Stimulated activated effector memory CD8-positive, alpha-beta T cell treated with anti-CD3 and anti-CD28 coated beads, Interleukin-12 subunit alpha, Interleukin-12 subunit beta, amount 100 ng/mL, for 72 hours (primary cell): Measurements from ENCODE around the gene CIB2.

Experiments used
- ATAC-seq: fragments of 150-1000 bp; cut with Tn5 transposase; 2 replicates; pipeline ENCODE4 v1.10.0; 2021
- DNase-seq, 2 donors: peaks; one replicate each; pipeline ENCODE4 v3.0.0; 2021 to 2022; ENCODE audit warnings: low spot score in 2 of 2
- H3K27ac Mint-ChIP-seq: one replicate; pipeline ENCODE4 v1.8.0; 2022; ENCODE audit warnings: mild to moderate bottlenecking, mixed read lengths
- H3K36me3 Mint-ChIP-seq: one replicate; pipeline ENCODE4 v1.8.0; 2022; ENCODE audit warnings: mild to moderate bottlenecking, mixed read lengths
- H3K4me1 Mint-ChIP-seq: one replicate; pipeline ENCODE4 v1.8.0; 2022; ENCODE audit warnings: mixed read lengths
- H3K4me3 Mint-ChIP-seq: one replicate; pipeline ENCODE4 v1.8.0; 2022; ENCODE audit warnings: mild to moderate bottlenecking, mixed read lengths
- H3K9me3 Mint-ChIP-seq: one replicate; pipeline ENCODE4 v1.8.0; 2022; ENCODE audit warnings: mixed read lengths

The CIB2 gene

DNA sequence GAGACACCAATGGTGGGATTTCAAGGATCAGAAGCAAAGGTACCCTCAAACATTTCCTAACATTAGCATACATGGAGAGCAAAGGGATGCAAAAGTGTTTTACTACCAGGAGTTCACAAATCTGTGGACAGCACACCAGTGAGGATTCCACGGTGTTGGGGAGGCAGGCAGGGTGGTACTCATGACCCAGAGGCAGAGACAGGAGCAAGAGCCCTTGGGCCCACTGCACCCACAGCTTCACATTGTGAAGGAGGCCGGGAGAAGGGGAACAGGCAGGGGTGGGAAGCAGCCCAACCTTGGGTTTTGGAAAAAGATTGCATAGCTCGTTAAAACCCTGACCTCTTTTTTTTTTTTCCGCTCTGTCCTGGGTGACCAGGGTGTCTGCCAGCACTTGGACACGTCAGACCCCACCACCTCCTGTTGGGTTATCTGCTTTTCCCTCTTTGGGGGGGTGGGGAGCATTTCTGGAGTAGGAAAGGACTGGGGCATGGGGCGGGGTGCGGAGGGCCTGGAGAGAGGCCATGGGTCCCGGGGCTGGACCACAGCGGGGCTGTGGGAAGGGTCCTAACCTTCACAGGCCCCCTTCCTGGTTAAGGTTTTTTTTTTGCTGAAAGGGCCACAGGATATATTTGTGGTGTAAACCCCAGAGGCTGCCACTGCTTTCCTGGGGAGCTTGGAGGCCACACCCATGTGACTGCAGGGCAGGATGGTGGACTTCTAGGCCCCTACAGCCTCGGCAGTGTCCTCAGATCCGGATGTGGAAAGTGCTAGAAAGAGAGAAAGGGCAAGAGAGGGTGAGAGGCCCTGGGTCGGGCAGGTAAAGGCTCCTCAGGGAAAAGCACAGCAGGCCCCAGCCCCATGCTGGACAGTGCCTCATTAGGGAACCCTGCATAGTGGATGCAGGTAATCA, 26.4 kb downstream of the CIB2 start:
- ATAC-seq (no peak), DNase-seq (no peak)
- H3K27ac Mint-ChIP-seq: peak overlapping the region; percentile 94
- peak overlapping the region; percentile 62 for H3K4me3 Mint-ChIP-seq
- H3K36me3 Mint-ChIP-seq: peaks cover 6% of the 10 kb centered on the region
- no peaks in the 10 kb centered on the region for H3K9me3 Mint-ChIP-seq
- H3K4me1 Mint-ChIP-seq: peaks cover 60% of the 10 kb centered on the region

DNA sequence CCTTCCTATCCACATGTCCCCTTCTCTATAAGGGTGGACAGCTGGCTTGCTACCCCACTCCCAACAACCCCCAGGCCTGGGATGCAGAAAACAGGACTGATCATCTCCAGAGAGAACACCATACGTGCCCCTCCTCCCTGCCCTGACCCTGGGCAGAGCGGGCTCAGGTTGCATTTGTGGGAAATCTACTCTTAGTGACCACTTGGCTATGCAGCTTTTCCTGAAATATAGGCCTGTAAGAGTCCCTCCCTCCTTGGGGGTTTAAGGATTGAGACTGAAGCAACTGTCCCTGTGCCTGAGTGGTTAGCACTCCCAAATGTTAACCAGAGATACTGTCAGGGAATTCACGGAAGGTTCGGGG, 27.1 kb downstream of the CIB2 start:
- ATAC-seq (peak; percentile 11), DNase-seq (no peak)
- peak overlapping the region; percentile 62 for H3K4me3 Mint-ChIP-seq
- H3K27ac Mint-ChIP-seq: peak overlapping the region; percentile 94
- no peaks in the 10 kb centered on the region for H3K9me3 Mint-ChIP-seq
- H3K36me3 Mint-ChIP-seq: peaks cover 6% of the 10 kb centered on the region
- H3K4me1 Mint-ChIP-seq: peaks cover 60% of the 10 kb centered on the region

GRCh38 chr15:78103406-78104118, 27.7 kb downstream of the CIB2 start:
- peak overlapping the region; percentile 62 for H3K4me3 Mint-ChIP-seq
- H3K4me1 Mint-ChIP-seq: peaks cover 56% of the 10 kb centered on the region
- H3K27ac Mint-ChIP-seq: peak overlapping the region; percentile 94
- H3K36me3 Mint-ChIP-seq: peaks cover 6% of the 10 kb centered on the region
- ATAC-seq: peak; percentile 92
- no peaks in the 10 kb centered on the region for H3K9me3 Mint-ChIP-seq
- peak; percentile 56 to 84 for DNase-seq

DNA sequence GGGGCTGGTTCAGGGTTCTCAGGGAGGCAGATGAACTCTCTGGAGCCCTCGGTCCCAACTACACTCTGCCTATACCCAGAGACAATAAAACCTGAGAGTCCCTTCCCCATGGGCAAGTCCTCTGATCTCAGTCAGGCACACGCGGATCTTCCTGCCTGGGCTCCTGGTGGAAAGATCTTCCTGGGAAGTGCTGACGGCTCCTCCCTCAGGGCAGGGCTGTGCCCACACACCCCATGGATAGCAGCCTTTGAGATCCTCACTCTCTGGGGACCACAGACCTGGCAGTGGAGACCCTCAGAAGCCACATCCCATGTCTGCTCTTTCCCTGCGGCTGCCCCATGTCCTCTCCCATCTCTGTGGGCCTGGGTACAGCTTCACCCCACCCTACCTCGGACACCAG, 28.5 kb downstream of the CIB2 start:
- Mint-ChIP-seq H3K4me3 (peak overlapping the region; percentile 62), H3K4me1 (peaks cover 49% of the 10 kb centered on the region), H3K9me3 (no peaks in the 10 kb centered on the region), H3K27ac (peak overlapping the region; percentile 94), H3K36me3 (peaks cover 6% of the 10 kb centered on the region)
- DNase-seq (no peak), ATAC-seq (no peak)

DNA sequence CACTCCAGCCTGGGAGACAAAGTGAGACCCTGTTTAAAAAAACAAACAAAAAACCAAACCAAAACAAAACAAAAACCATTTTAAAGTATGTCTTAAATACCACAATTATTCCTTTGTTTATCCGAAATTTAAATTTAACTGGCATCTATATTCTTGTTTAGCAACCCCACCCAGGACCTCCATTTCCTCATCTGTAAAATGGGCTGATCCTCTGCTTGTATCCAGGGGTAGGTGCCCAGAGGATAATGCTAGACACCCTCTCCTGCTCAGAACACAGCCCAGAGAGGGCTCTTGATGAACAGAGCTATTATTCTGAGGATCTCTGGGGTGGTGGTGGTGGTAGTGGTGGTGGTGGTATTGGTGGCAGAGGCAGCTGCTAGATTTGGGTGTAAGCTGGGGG, 29.0 kb downstream of the CIB2 start:
- Mint-ChIP-seq H3K36me3 (peaks cover 6% of the 10 kb centered on the region), H3K4me3 (no peak overlapping the region), H3K4me1 (peaks cover 49% of the 10 kb centered on the region), H3K27ac (peak overlapping the region; percentile 94), H3K9me3 (no peaks in the 10 kb centered on the region)
- ATAC-seq (no peak), DNase-seq (no peak)

DNA sequence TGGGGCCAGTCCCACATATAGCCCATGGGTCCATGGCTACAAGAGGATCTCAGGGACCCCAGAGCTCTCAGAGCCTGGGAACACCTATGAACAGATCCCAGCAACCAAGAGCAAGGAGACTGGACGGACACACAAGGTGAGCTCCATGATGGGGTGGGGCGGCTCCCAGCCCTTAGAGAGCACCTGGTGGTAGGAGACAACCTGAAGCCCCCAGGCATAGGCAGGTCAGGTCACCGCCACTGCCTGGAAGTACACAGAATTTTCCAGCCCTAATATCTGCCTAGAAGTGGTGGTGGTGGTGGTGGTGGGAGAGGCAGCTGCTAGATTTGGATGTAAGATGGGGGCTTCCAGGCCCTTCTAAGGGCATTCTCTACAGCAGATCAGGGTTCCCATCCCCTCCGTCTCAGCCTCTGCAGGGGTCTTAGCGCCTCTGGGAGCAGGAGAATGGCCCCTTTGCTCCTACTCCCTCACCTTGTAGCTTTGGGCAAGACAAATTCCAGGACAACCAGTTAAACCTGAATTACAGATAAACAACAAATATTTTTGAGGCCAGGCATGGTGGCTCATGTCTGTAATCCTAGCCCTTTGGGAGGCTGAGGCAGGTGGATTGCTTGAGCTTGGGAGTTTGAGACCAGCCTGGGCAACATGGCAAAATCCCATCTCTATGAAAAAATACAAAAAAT, 29.7 kb downstream of the CIB2 start:
- Mint-ChIP-seq H3K4me3 (no peak overlapping the region), H3K4me1 (peaks cover 44% of the 10 kb centered on the region), H3K9me3 (no peaks in the 10 kb centered on the region), H3K27ac (peak overlapping the region; percentile 94), H3K36me3 (peaks cover 6% of the 10 kb centered on the region)
- no peak for ATAC-seq
- no peak for DNase-seq

GRCh38 chr15:78100886-78101285, 30.4 kb downstream of the CIB2 start:
- Mint-ChIP-seq H3K27ac (peak overlapping the region; percentile 94), H3K36me3 (peaks cover 2% of the 10 kb centered on the region), H3K4me3 (no peak overlapping the region), H3K4me1 (peaks cover 37% of the 10 kb centered on the region), H3K9me3 (no peaks in the 10 kb centered on the region)
- DNase-seq (no peak), ATAC-seq (no peak)

DNA sequence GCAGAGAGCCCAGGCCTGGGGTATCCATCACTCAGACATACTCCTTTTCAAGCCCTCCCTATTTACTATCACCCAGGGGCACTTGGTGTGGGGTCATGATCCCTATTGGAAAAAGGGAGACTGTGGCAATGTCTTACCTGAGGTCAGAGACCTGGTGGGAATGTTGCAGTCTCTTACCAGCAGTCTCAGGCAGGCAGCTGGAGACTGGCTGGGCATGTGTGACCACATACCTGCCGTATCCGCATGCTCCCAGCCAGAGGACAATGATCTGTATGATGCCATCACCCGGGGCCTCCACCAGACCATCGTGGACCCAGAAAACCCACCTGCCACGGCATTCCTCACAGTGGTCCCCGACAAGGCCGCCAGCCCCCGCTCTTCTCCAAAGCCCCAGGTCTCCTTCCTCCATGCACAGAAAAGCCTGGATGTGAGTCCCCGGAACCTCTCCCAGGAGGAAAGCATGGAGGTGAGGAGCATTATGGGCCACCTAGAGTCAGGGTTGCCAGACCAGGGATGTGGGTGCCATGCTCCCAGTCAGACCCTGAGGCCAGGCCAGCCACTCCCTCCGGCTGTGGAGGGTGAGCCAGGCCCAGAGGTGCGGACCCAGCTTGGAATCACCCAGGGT, 33.0 kb downstream of the CIB2 start:
- Mint-ChIP-seq H3K27ac (no peak overlapping the region), H3K4me3 (no peak overlapping the region), H3K4me1 (peaks cover 11% of the 10 kb centered on the region), H3K36me3 (no peaks in the 10 kb centered on the region), H3K9me3 (no peaks in the 10 kb centered on the region)
- DNase-seq: no peak
- ATAC-seq: no peak

DNA sequence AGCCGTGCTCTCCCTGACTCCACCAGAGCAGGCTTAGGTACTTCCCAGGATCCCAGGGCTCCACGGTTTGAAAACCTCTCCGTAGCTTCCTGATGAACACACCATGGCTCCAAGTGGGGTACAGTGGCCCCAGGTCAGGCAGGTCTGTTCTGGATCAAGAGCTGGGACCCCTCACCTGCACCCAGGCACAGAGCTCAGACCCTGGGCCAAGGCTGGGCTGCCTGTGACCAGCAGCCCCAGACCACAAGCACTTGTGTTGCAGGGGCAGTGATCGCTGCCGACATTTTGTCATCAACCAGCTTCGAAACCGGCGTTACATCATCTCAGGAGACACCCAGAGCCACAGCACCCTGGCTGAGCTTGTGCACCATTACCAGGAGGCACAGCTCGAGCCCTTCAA, 33.6 kb downstream of the CIB2 start:
- Mint-ChIP-seq H3K4me3 (no peak overlapping the region), H3K27ac (no peak overlapping the region), H3K9me3 (no peaks in the 10 kb centered on the region), H3K4me1 (peaks cover 5% of the 10 kb centered on the region), H3K36me3 (no peaks in the 10 kb centered on the region)
- DNase-seq (no peak), ATAC-seq (no peak)

DNA sequence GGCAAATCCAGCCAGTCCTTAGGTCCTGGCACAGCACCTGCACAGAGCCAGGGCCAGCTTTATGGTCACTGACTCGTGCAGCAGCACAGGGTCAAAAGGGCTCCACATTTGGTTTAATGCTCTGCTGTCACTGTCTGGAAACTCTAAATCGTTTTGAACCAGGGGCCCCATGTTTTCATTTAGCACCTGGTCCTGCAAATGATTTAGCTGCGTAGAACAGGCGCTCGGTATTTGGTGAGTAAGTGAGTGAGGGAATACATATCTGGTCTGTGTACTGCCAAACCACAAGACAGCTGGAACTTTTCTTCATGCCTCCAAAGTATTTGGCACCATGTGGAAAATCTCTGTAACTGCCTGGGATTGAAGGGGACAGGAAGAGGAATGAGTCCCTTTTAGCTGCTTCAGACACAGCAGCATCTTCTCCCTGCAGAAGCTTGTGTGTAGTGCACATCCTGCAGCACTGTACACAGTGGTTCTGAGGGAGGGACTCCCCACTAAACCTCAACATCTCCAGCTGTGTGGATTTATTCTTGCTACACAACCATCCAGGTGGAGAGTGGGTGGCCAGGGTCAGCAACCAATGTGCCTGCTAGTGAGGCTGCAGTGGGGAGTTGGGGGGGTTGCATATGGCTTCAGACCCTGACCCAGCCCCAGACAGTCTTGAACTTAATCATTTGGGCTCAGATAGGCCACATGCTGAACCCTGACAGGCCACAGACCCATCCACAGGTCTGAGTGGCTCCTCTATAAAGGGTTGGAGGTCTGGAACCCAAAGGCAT, 37.8 kb downstream of the CIB2 start:
- ATAC-seq (no peak), DNase-seq (no peak)
- Mint-ChIP-seq H3K4me1 (no peaks in the 10 kb centered on the region), H3K4me3 (no peak overlapping the region), H3K27ac (no peak overlapping the region), H3K36me3 (no peaks in the 10 kb centered on the region), H3K9me3 (no peaks in the 10 kb centered on the region)

- peak; percentile 21 for ATAC-seq
- no peaks in the 10 kb centered on the region for H3K4me1 Mint-ChIP-seq
- no peak within 1 kb of the TSS for H3K4me3 Mint-ChIP-seq
- H3K36me3 Mint-ChIP-seq: no peaks in the 10 kb centered on the region
- DNase-seq: no peak
- H3K27ac Mint-ChIP-seq: no peak within 1 kb of the TSS
- no peaks in the 10 kb centered on the region for H3K9me3 Mint-ChIP-seq
Measured at GRCh38 chr15:78092261-78093041, 38.8 kb downstream of the CIB2 start, which contains the start of gene SH2D7. SH2D7 (plus strand) TSS chr15:78092561; CDS start chr15:78092585, 24 bp downstream.

DNA sequence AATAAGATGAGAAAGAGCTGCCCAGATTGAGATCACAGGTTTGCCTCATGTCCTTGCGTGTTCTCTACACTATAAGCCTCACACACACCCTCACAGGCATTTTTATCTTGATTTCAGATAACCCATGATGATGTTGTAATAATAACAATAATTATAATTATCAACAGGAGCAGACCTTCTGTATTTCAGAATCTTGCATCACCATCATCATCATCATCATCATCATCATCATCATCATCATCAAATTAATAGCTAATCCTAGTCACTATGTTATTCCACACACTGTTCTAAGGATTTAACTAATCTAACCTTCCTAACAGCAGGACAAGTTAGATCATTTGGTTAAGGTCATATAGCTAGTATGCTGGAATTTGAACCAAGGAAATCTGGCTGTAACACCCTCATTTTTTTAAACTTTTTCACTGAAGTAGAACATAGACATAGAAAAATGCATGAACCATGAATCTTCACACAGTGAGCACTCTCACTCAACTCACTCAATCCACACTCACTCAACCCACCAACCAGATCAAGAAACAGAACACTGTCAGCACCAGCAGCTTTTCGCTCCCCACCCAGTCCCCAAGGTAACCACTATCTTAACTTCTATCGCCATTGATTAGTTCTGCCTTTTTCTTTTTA, 40.7 kb downstream of the CIB2 start:
- Mint-ChIP-seq H3K9me3 (no peaks in the 10 kb centered on the region), H3K4me3 (no peak overlapping the region), H3K4me1 (no peaks in the 10 kb centered on the region), H3K36me3 (no peaks in the 10 kb centered on the region), H3K27ac (no peak overlapping the region)
- DNase-seq (no peak), ATAC-seq (no peak)

DNA sequence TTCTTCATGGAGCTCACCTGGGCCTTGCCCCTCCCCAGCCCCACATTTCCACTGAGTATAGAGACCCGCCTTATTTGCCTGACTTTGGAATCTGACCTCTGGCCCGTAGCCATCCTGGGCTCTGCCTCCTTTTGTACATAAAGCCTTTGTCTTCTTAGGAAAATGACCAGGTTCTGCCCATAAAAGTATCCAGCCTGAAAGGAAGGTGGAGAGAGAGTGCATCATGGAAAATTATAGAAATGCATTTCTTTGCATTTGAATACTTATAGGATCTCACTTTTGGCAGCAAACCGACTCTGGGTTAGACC, 42.5 kb downstream of the CIB2 start:
- Mint-ChIP-seq H3K36me3 (no peaks in the 10 kb centered on the region), H3K9me3 (no peaks in the 10 kb centered on the region), H3K4me3 (no peak overlapping the region), H3K27ac (no peak overlapping the region), H3K4me1 (no peaks in the 10 kb centered on the region)
- no peak for ATAC-seq
- DNase-seq: no peak
